H9 (cell line): ENCODE data around the gene LPP. TPM values are rescaled to one million over a fixed set of nuclear protein-coding genes. Genes with fewer than 3 reads are reported as not detected.

ENCODE experiments used
- DNase-seq: peaks from one replicate; pipeline ENCODE4 v3.0.0-alpha.2; 2017
- H2AFZ ChIP-seq: one replicate; pipeline ENCODE4 v1.6.1; 2013; ENCODE audit warnings: mild to moderate bottlenecking, low read length, control low read depth, moderate library complexity
- H2AK5ac ChIP-seq: 2 replicates; pipeline ENCODE4 v1.6.1; 2013; ENCODE audit warnings: low read length, control low read depth, mixed read lengths; ENCODE audit not compliant: insufficient read length
- H2BK120ac ChIP-seq: one replicate; pipeline ENCODE4 v1.6.1; 2013; ENCODE audit warnings: low read depth, mild to moderate bottlenecking, low read length, control low read depth, inconsistent platforms; ENCODE audit not compliant: poor library complexity, severe bottlenecking
- H2BK12ac ChIP-seq: 2 replicates; pipeline ENCODE4 v1.6.1; 2013; ENCODE audit warnings: low read length, control low read depth, mixed read lengths, low read depth; ENCODE audit not compliant: insufficient read length
- H2BK15ac ChIP-seq: 2 replicates; pipeline ENCODE4 v1.6.1; 2013; ENCODE audit warnings: low read depth, low read length, control low read depth
- H2BK20ac ChIP-seq: one replicate; pipeline ENCODE4 v1.6.1; 2013; ENCODE audit warnings: low read depth, mild to moderate bottlenecking, low read length, control low read depth, inconsistent platforms; ENCODE audit not compliant: poor library complexity, severe bottlenecking
- H2BK5ac ChIP-seq: 2 replicates; pipeline ENCODE4 v1.6.1; 2013; ENCODE audit warnings: low read length, control low read depth, mixed read lengths; ENCODE audit not compliant: insufficient read length
- H3K14ac ChIP-seq: 2 replicates; pipeline ENCODE4 v1.6.1; 2013; ENCODE audit warnings: low read length, control low read depth; ENCODE audit not compliant: insufficient read depth
- H3K18ac ChIP-seq: 2 replicates; pipeline ENCODE4 v1.6.1; 2013; ENCODE audit warnings: low read depth, mild to moderate bottlenecking, mixed read lengths, low read length, control low read depth; ENCODE audit not compliant: insufficient read length
- H3K23ac ChIP-seq: 2 replicates; pipeline ENCODE4 v1.6.1; 2013; ENCODE audit warnings: low read length, control low read depth, mixed read lengths, low read depth; ENCODE audit not compliant: insufficient read length
- H3K23me2 ChIP-seq: 2 replicates; pipeline ENCODE4 v1.6.1; 2013; ENCODE audit warnings: low read depth, mild to moderate bottlenecking, mixed read lengths, low read length, control low read depth; ENCODE audit not compliant: insufficient read length, poor library complexity, severe bottlenecking
- H3K27ac ChIP-seq: 2 replicates; pipeline ENCODE4 v1.5.1; 2013; ENCODE audit warnings: low read length, control low read depth, mixed read lengths, low read depth; ENCODE audit not compliant: insufficient read length
- H3K27me3 ChIP-seq: 2 replicates; pipeline ENCODE4 v1.6.1; 2013; ENCODE audit warnings: low read length, control low read depth, inconsistent platforms; ENCODE audit not compliant: insufficient read depth
- H3K4ac ChIP-seq: 2 replicates; pipeline ENCODE4 v1.6.1; 2013; ENCODE audit warnings: low read depth, mild to moderate bottlenecking, control low read depth, inconsistent platforms, low read length, moderate library complexity
- H3K4me1 ChIP-seq: 2 replicates; pipeline ENCODE4 v1.6.1; 2013; ENCODE audit warnings: low read length, control low read depth, inconsistent platforms; ENCODE audit not compliant: insufficient read depth
- H3K4me2 ChIP-seq: 2 replicates; pipeline ENCODE4 v1.6.1; 2013; ENCODE audit warnings: low read length, control low read depth, mixed read lengths; ENCODE audit not compliant: insufficient read length, insufficient read depth
- H3K56ac ChIP-seq: 2 replicates; pipeline ENCODE4 v1.6.1; 2013; ENCODE audit warnings: low read depth, mild to moderate bottlenecking, mixed read lengths, low read length, control low read depth; ENCODE audit not compliant: insufficient read length
- H3K79me1 ChIP-seq: 2 replicates; pipeline ENCODE4 v1.6.1; 2013; ENCODE audit warnings: low read depth, mild to moderate bottlenecking, moderate library complexity, low read length, control low read depth, inconsistent platforms; ENCODE audit not compliant: insufficient read depth, poor library complexity, severe bottlenecking
- H3K79me2 ChIP-seq: 2 replicates; pipeline ENCODE4 v1.6.1; 2013; ENCODE audit warnings: low read length, control low read depth, inconsistent platforms; ENCODE audit not compliant: insufficient read depth
- H3K9ac ChIP-seq: 2 replicates; pipeline ENCODE4 v1.6.1; 2013; ENCODE audit warnings: low read length, control low read depth, mixed read lengths; ENCODE audit not compliant: insufficient read length; ENCODE audit errors: extremely low read depth
- H3K9me3 ChIP-seq: one replicate; pipeline ENCODE4 v1.6.1; 2013; ENCODE audit warnings: low read depth, low read length, inconsistent platforms; ENCODE audit not compliant: control insufficient read depth
- H3T11ph ChIP-seq: one replicate; pipeline ENCODE4 v1.6.1; 2013; ENCODE audit warnings: mild to moderate bottlenecking, low read length, control low read depth, inconsistent platforms
- H4K20me1 ChIP-seq: one replicate; pipeline ENCODE4 v1.6.1; 2013; ENCODE audit not compliant: control insufficient read depth, insufficient read length, insufficient read depth
- H4K5ac ChIP-seq: 2 replicates; pipeline ENCODE4 v1.6.1; 2013; ENCODE audit warnings: low read depth, mild to moderate bottlenecking, mixed read lengths, low read length, control low read depth; ENCODE audit not compliant: insufficient read length
- H4K8ac ChIP-seq: replicated peaks from 2 replicates; pipeline ENCODE4 v1.6.1; 2013; ENCODE audit warnings: low read length, control low read depth, mixed read lengths, low read depth; ENCODE audit not compliant: insufficient read length
- H4K91ac ChIP-seq: 2 replicates; pipeline ENCODE4 v1.6.1; 2013; ENCODE audit warnings: low read depth, mild to moderate bottlenecking, moderate library complexity, mixed read lengths, low read length, control low read depth; ENCODE audit not compliant: insufficient read length
- H3K27ac Mint-ChIP-seq, 3 experiments: 2 replicates in 2 of 3; 3 replicates in 1 of 3; pipeline ENCODE4 v1.8.0; 2020 to 2021; ENCODE audit warnings: mixed read lengths in 3 of 3, mild to moderate bottlenecking in 1 of 3, moderate library complexity in 1 of 3
- H3K27me3 Mint-ChIP-seq: 2 replicates; pipeline ENCODE4 v1.8.0; 2021; ENCODE audit warnings: low read depth, mild to moderate bottlenecking, moderate library complexity, mixed read lengths
- H3K36me3 Mint-ChIP-seq, 3 experiments: 2 replicates in 2 of 3; 3 replicates in 1 of 3; pipeline ENCODE4 v1.8.0; 2020 to 2021; ENCODE audit warnings: low read depth in 3 of 3, mixed read lengths in 3 of 3; ENCODE audit not compliant: insufficient read depth in 1 of 3
- H3K4me1 Mint-ChIP-seq, 2 experiments: 2 replicates each; pipeline ENCODE4 v1.8.0; 2020; ENCODE audit warnings: mixed read lengths in 2 of 2
- H3K4me3 Mint-ChIP-seq, 2 experiments: 2 replicates in 1 of 2; 3 replicates in 1 of 2; pipeline ENCODE4 v1.8.0; 2020 to 2021; ENCODE audit warnings: mild to moderate bottlenecking in 2 of 2, mixed read lengths in 2 of 2, moderate library complexity in 1 of 2
- H3K9me3 Mint-ChIP-seq, 2 experiments: 2 replicates in 1 of 2; 3 replicates in 1 of 2; pipeline ENCODE4 v1.8.0; 2020; ENCODE audit warnings: mild to moderate bottlenecking in 2 of 2, mixed read lengths in 2 of 2, moderate library complexity in 1 of 2
- WGBS: extraction: QIAGEN DNeasy Blood & Tissue Kit; methylation state at CpG from one replicate; pipeline ENCODE4 v1.1.7; 2013; ENCODE audit warnings: missing lambda C conversion rate, low lambda C conversion rate, mixed read lengths; ENCODE audit not compliant: insufficient read length; ENCODE audit errors: extremely low coverage; 5-methylcytosine and 5-hydroxymethylcytosine counted together
- total RNA-seq: library from RNA; stranded (reverse); gene quantifications from 2 replicates; pipeline ENCODE4 v1.2.1, GENCODE V29; 2021
- TF ChIP-seq, protein P1 (sequence below): fragments of 200-600 bp; sonication (generic); conservative IDR thresholded peaks from 3 replicates; pipeline ENCODE4 v1.8.0; 2021; ENCODE audit warnings: antibody characterized with exemption, mild to moderate bottlenecking

Gene LPP
- total RNA-seq, 1 experiment from 2014 or later: 64.6 TPM

DNA sequence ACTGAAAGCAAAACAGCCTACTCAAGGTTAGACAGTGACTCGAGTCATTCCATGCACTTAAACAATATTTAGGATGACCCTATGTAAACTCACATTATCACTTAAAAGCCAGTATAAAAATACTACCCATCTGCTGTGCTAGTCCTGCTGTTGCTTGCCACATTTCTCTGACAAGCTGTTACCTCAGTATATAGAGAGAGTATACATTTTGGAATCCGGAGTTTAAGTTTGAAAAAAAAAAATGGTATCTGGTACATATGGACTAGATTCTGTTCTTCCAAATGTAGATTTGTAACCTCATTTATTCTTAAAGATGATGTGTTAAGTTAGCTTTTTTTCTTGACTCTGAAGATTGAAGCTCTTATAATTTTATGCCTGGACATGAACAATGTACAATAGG, 514.0 kb downstream of the LPP start:
- H3K23ac ChIP-seq: no peak overlapping the region
- no peak overlapping the region for H2BK5ac ChIP-seq
- H2BK20ac ChIP-seq: no peak overlapping the region
- Mint-ChIP-seq H3K9me3 (no peaks in the 10 kb centered on the region; a peak in 1 of 5 replicates), H3K36me3 (peaks cover 0 to 5% (median 3%) of the 10 kb centered on the region in 3 experiments; a peak in 2 of 7 replicates), H3K27ac (no peak overlapping the region), H3K4me1 (peaks cover 10 to 11% of the 10 kb centered on the region in 2 experiments), H3K27me3 (no peaks in the 10 kb centered on the region), H3K4me3 (no peak overlapping the region)
- H4K5ac ChIP-seq: no peak overlapping the region
- no peak overlapping the region for H3K18ac ChIP-seq
- no peaks in the 10 kb centered on the region for H3K79me1 ChIP-seq
- no peak overlapping the region for H2BK12ac ChIP-seq
- no peak overlapping the region for H4K8ac ChIP-seq
- no peak overlapping the region for H3K14ac ChIP-seq
- no peak for DNase-seq
- TF ChIP-seq, protein P1, sequence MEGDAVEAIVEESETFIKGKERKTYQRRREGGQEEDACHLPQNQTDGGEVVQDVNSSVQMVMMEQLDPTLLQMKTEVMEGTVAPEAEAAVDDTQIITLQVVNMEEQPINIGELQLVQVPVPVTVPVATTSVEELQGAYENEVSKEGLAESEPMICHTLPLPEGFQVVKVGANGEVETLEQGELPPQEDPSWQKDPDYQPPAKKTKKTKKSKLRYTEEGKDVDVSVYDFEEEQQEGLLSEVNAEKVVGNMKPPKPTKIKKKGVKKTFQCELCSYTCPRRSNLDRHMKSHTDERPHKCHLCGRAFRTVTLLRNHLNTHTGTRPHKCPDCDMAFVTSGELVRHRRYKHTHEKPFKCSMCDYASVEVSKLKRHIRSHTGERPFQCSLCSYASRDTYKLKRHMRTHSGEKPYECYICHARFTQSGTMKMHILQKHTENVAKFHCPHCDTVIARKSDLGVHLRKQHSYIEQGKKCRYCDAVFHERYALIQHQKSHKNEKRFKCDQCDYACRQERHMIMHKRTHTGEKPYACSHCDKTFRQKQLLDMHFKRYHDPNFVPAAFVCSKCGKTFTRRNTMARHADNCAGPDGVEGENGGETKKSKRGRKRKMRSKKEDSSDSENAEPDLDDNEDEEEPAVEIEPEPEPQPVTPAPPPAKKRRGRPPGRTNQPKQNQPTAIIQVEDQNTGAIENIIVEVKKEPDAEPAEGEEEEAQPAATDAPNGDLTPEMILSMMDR: no peak
- no peaks in the 10 kb centered on the region for H3K79me2 ChIP-seq
- H3K27ac ChIP-seq: no peak overlapping the region
- H2BK120ac ChIP-seq: no peak overlapping the region
- no peak overlapping the region for H3K9ac ChIP-seq
- no peaks in the 10 kb centered on the region for H4K20me1 ChIP-seq
- no peak overlapping the region for H3K4ac ChIP-seq
- H3K56ac ChIP-seq: no peak overlapping the region
- no peak overlapping the region for H2AK5ac ChIP-seq
- H3T11ph ChIP-seq: no peak overlapping the region
- H3K27me3 ChIP-seq: no peaks in the 10 kb centered on the region
- H3K4me1 ChIP-seq: no peaks in the 10 kb centered on the region
- H2AFZ ChIP-seq: no peak overlapping the region
- no peak overlapping the region for H4K91ac ChIP-seq
- H2BK15ac ChIP-seq: no peak overlapping the region
- H3K9me3 ChIP-seq: no peaks in the 10 kb centered on the region
- no CpG with 5 or more reads among the region's 2 CpGs for WGBS
- H3K4me2 ChIP-seq: no peak overlapping the region
- no peaks in the 10 kb centered on the region for H3K23me2 ChIP-seq
